Psoas muscle (tissue), 8 donors: ENCODE results near the gene E2F1. TPM values are rescaled to one million over a fixed set of nuclear protein-coding genes. Genes with fewer than 3 reads are reported as not detected.

Experiments used
- ATAC-seq, 4 donors: fragments of 200-7000 bp; cut with Tn5 transposase; one replicate each; pipeline ENCODE4 v1.9.1; 2020; ENCODE audit warnings: moderate library complexity in 3 of 4, mild to moderate bottlenecking in 2 of 4
- DNase-seq, 2 donors: peaks; one replicate each; pipeline ENCODE4 v3.0.0-alpha.2; 2020
- H3K27ac ChIP-seq: fragments of 200-600 bp; one replicate; pipeline ENCODE4 v1.8.0; 2022
- H3K27me3 ChIP-seq, 3 donors: fragments of 200-600 bp in 1 of 3; one replicate each; pipeline versions ENCODE4 v1.6.1 to v1.8.0; 2013 to 2022; ENCODE audit warnings: low read length in 2 of 3, mild to moderate bottlenecking in 2 of 3, moderate library complexity in 1 of 3; ENCODE audit not compliant: insufficient read depth in 3 of 3
- H3K36me3 ChIP-seq, 2 donors: fragments of 200-600 bp in 1 of 2; one replicate each; pipeline versions ENCODE4 v1.6.1 to v1.8.0; 2013 to 2022; ENCODE audit warnings: low read depth in 1 of 2, mild to moderate bottlenecking in 1 of 2, moderate library complexity in 1 of 2; ENCODE audit not compliant: insufficient read depth in 1 of 2
- H3K4me1 ChIP-seq: fragments of 200-600 bp; one replicate; pipeline ENCODE4 v1.8.0; 2022
- H3K4me3 ChIP-seq: fragments of 200-600 bp; one replicate; pipeline ENCODE4 v1.8.0; 2022; ENCODE audit warnings: mild to moderate bottlenecking
- H3K9me3 ChIP-seq: fragments of 200-600 bp; one replicate; pipeline ENCODE4 v1.8.0; 2022
- CTCF ChIP-seq: fragments of 200-600 bp; IDR thresholded peaks from one replicate; pipeline ENCODE4 v1.8.0; 2022; ENCODE audit warnings: antibody characterized with exemption
- WGBS, 3 donors: extraction: QIAGEN DNeasy Blood & Tissue Kit; methylation state at CpG; one replicate each; pipeline versions ENCODE4 v1.1.6 to v1.1.7; 2013; 5-methylcytosine and 5-hydroxymethylcytosine counted together
- intact Hi-C, 2 donors: fragments of 100-400 bp; cut with DNase I; formaldehyde crosslinking; loops; one replicate each; pipeline versions ENCODE4 v1.11.0 to v1.14.2; 2022
- polyA plus RNA-seq, 3 donors: library from polyadenylated mRNA; stranded (reverse); fragments of 200-250 nt; gene quantifications; one replicate each; pipeline ENCODE4 v1.2.3, GENCODE V29; 2013
- total RNA-seq, 4 donors: library from RNA; stranded (reverse); fragmentation: NEBNext Ultra II Directional in 2 of 4; extraction: Animal tissue kit (Norgen Biotek cat#: 25700) in 2 of 4; gene quantifications; one replicate each; pipeline versions ENCODE4 v1.2.1 to v1.2.4, GENCODE V29; 2021 to 2023
- donor health status: healthy with polysubstance abuse.
- donor health status: DM: no; HTN: no; CAD: no; lungs with moderate emphysema.
- donor health status: Bipolar disorder and iron deficiency.
- donor health status: healthy.
- donor health status: DM: yes; HTN: yes; CAD: no.
- donor health status: DM: no; HTN: no; CAD: no.
- donor health status: DM: no; HTN: no; CAD: no.
- donor health status: DM: yes; HTN: yes; CAD: no.

The E2F1 gene
- total and polyA plus RNA-seq, 7 donors: 0.73 to 6.5 (median 0.84) TPM

- DNase-seq: no peak
- no peak overlapping the region for H3K4me3 ChIP-seq
- H3K36me3 ChIP-seq: peaks cover 2 to 48% of the 10 kb centered on the region in 2 donors
- WGBS, 3 donors: 79 to 92% (median 87%) methylated on average over 2 of the region's 2 CpGs
- no peak for TF ChIP-seq CTCF
- no peak overlapping the region for H3K27ac ChIP-seq
- no peak for ATAC-seq
- peaks cover 28% of the 10 kb centered on the region for H3K4me1 ChIP-seq
- no peaks in the 10 kb centered on the region for H3K9me3 ChIP-seq
- intact Hi-C loops: no loop called here
- H3K27me3 ChIP-seq: no peaks in the 10 kb centered on the region
Observed at GRCh38 chr20:33645396-33645795, 40.8 kb downstream of the E2F1 start.

GRCh38 chr20:33645072-33645358 lies 41.2 kb downstream of the E2F1 start:
- H3K36me3 ChIP-seq: peaks cover 2 to 52% of the 10 kb centered on the region in 2 donors
- DNase-seq: no peak
- intact Hi-C loops: no loop called here
- ATAC-seq: no peak
- H3K27ac ChIP-seq: no peak overlapping the region
- peaks cover 26% of the 10 kb centered on the region for H3K4me1 ChIP-seq
- TF ChIP-seq CTCF: no peak
- H3K9me3 ChIP-seq: no peaks in the 10 kb centered on the region
- WGBS, 3 donors: 73 to 79% (median 79%) methylated on average over 4 of the region's 4 CpGs
- no peak overlapping the region for H3K4me3 ChIP-seq
- H3K27me3 ChIP-seq: no peaks in the 10 kb centered on the region

GRCh38 chr20:33644313-33645071 lies 41.7 kb downstream of the E2F1 start:
- intact Hi-C loops: no loop called here
- Histone ChIP-seq H3K4me1 (peaks cover 22% of the 10 kb centered on the region), H3K27ac (no peak overlapping the region), H3K27me3 (no peaks in the 10 kb centered on the region), H3K4me3 (no peak overlapping the region), H3K9me3 (no peaks in the 10 kb centered on the region), H3K36me3 (peaks cover 2 to 57% of the 10 kb centered on the region in 2 donors)
- TF ChIP-seq CTCF: no peak
- no peak for ATAC-seq
- 91 to 94% (median 91%) methylated on average over 28 of the region's 28 CpGs for WGBS, 3 donors
- no peak for DNase-seq

GRCh38 chr20:33640287-33640686 lies 45.9 kb downstream of the E2F1 start:
- no peak overlapping the region for H3K27ac ChIP-seq
- DNase-seq (no peak), ATAC-seq (no peak)
- H3K27me3 ChIP-seq: no peaks in the 10 kb centered on the region
- no peaks in the 10 kb centered on the region for H3K4me1 ChIP-seq
- no peak overlapping the region for H3K4me3 ChIP-seq
- intact Hi-C loops: no loop called here
- H3K36me3 ChIP-seq: peaks cover 7 to 86% of the 10 kb centered on the region in 2 donors
- no peaks in the 10 kb centered on the region for H3K9me3 ChIP-seq
- TF ChIP-seq CTCF: no peak
- WGBS, 3 donors: 80 to 82% (median 82%) methylated on average over 13 of the region's 13 CpGs

GRCh38 chr20:33636776-33637175 lies 49.4 kb downstream of the E2F1 start:
- H3K36me3 ChIP-seq: peaks cover 6 to 77% of the 10 kb centered on the region in 2 donors
- ATAC-seq: no peak
- no peak overlapping the region for H3K4me3 ChIP-seq
- no peaks in the 10 kb centered on the region for H3K27me3 ChIP-seq
- no peak for DNase-seq
- 94 to 100% (median 96%) methylated on average over 1 of the region's 1 CpG for WGBS, 3 donors
- H3K4me1 ChIP-seq: no peaks in the 10 kb centered on the region
- TF ChIP-seq CTCF: no peak
- no peak overlapping the region for H3K27ac ChIP-seq
- H3K9me3 ChIP-seq: no peaks in the 10 kb centered on the region
- intact Hi-C loops: no loop called here
